Astrocyte of the cerebellum (primary cell): ENCODE results near the gene RORB.

Source experiments
- DNase-seq: peaks from one replicate; pipeline ENCODE4 v3.0.0-alpha.2; 2011; ENCODE audit warnings: low read depth
- H3K4me3 ChIP-seq: 2 replicates; pipeline ENCODE4 v1.5.1; 2011; ENCODE audit warnings: mild to moderate bottlenecking, low read depth, low read length, moderate library complexity
- CTCF ChIP-seq: IDR thresholded peaks from 2 replicates; pipeline ENCODE4 v1.5.1; 2012; ENCODE audit warnings: low read length, low read depth, moderate library complexity, mild to moderate bottlenecking; ENCODE audit errors: missing control alignments
- in situ Hi-C: cut with HindIII; loops from 2 replicates; pipeline ENCODE4 v1.10.0; 2017; ENCODE audit warnings: low sequenced_read_pairs

RORB gene

GRCh38 chr9:74696520-74696919, 199.4 kb downstream of the RORB start:
- DNase-seq: no peak
- in situ Hi-C loops: no loop called here
- no peak overlapping the region for H3K4me3 ChIP-seq
- no peak for TF ChIP-seq CTCF

GRCh38 chr9:74697535-74697934, 200.4 kb downstream of the RORB start:
- in situ Hi-C loops: no loop called here

GRCh38 chr9:74711341-74711740, 214.2 kb downstream of the RORB start:
- no peak overlapping the region for H3K4me3 ChIP-seq
- no peak for TF ChIP-seq CTCF
- DNase-seq: no peak
- in situ Hi-C loops: no loop called here

More at GRCh38 chr9:74697535-74697934, 200.4 kb downstream of the RORB start:
- no peak for DNase-seq
- no peak for TF ChIP-seq CTCF
- no peak overlapping the region for H3K4me3 ChIP-seq

GRCh38 chr9:74718709-74719108, 221.6 kb downstream of the RORB start:
- no peak overlapping the region for H3K4me3 ChIP-seq
- DNase-seq: no peak
- in situ Hi-C loops: no loop called here
- no peak for TF ChIP-seq CTCF

- TF ChIP-seq CTCF: no peak
- DNase-seq: no peak
- no peak overlapping the region for H3K4me3 ChIP-seq
- in situ Hi-C loops: no loop called here
These were observed 222.2 kb downstream of the RORB start for GRCh38 chr9:74719306-74719705.

- no peak overlapping the region for H3K4me3 ChIP-seq
- no peak for TF ChIP-seq CTCF
- in situ Hi-C loops: no loop called here
- DNase-seq: no peak
These were observed 224.8 kb downstream of the RORB start for GRCh38 chr9:74721696-74722660.
